ENCODE results near the gene AGBL1.

Gene AGBL1

DNA sequence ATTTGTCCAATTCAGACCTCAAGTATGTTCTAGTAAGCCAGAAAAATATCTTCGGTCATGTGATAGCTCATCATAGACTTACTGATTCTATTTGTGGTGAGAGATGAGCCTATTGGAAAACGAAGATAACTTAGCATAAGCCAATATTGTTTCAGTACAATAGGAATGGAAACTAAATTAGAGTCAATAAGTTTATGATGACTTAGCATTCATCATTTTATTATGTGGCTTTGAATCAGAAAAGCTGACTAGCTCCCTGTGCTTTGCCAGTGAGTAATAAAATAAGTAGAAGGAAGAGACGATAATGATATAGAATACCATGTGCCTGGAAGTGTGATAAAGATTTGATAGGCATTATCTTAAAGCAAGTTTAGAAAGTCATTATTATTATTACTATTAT, 605.6 kb downstream of the AGBL1 start:
- TF ChIP-seq TAF1 (IDR thresholded peaks at IDR 0.05; ENCODE audit: low read depth) = no peak
- TF ChIP-seq CREB1 (IDR thresholded peaks at IDR 0.05; ENCODE audit: low read depth) = no peak
- no peak for TF ChIP-seq CEBPB (IDR thresholded peaks at IDR 0.05)
- no peak for TF ChIP-seq TEAD4 (IDR thresholded peaks at IDR 0.05)
- no peak for TF ChIP-seq EGR1 (IDR thresholded peaks at IDR 0.05)

DNA sequence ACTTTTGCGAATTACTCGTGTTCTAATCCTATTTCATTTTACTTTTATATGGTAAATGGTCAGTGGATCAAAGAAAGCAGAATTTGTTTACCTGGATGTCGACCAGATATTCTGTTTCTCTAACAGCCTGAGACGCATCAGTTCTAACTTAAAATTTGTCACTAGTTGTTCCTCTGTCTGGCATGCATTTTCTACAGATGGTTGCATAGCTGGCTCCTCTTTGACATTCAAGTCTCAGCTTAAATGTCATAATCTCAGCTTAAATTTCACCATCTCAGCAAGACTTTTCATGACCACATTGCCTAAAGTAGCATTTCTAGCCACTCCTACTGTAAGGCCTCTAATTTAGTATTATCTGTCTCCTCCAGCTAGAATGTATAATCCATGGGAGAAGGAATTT, 609.3 kb downstream of the AGBL1 start:
- TF ChIP-seq, protein P1, sequence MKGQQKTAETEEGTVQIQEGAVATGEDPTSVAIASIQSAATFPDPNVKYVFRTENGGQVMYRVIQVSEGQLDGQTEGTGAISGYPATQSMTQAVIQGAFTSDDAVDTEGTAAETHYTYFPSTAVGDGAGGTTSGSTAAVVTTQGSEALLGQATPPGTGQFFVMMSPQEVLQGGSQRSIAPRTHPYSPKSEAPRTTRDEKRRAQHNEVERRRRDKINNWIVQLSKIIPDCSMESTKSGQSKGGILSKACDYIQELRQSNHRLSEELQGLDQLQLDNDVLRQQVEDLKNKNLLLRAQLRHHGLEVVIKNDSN (IDR thresholded peaks at IDR 0.05) = no peak
- TF ChIP-seq ZBTB7A (IDR thresholded peaks at IDR 0.05; ENCODE audit: low read depth) = no peak
- TF ChIP-seq TCF12 (IDR thresholded peaks at IDR 0.05; ENCODE audit: low read depth) = no peak
- TF ChIP-seq TAF1 (IDR thresholded peaks at IDR 0.05; ENCODE audit: low read depth) = no peak

DNA sequence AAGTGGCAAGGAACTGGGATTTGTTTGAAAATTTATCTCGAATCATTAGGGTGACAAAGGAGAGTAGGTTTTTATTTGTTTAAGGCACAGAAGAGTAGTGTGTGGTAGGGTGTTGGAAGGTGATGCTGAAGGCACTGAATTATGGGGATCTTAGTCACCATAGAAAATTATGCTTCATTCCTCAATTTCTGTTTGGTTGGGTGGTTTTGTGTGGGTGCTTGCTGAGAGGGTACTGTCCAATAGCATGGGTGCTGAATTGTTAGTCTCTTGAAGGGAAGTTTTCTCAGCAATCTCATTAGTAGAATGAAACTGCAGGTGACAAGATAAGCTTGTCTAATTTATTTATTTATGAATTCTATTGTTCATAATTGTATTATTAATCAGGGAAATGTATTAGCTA, 610.9 kb downstream of the AGBL1 start:
- TF ChIP-seq, protein P2, sequence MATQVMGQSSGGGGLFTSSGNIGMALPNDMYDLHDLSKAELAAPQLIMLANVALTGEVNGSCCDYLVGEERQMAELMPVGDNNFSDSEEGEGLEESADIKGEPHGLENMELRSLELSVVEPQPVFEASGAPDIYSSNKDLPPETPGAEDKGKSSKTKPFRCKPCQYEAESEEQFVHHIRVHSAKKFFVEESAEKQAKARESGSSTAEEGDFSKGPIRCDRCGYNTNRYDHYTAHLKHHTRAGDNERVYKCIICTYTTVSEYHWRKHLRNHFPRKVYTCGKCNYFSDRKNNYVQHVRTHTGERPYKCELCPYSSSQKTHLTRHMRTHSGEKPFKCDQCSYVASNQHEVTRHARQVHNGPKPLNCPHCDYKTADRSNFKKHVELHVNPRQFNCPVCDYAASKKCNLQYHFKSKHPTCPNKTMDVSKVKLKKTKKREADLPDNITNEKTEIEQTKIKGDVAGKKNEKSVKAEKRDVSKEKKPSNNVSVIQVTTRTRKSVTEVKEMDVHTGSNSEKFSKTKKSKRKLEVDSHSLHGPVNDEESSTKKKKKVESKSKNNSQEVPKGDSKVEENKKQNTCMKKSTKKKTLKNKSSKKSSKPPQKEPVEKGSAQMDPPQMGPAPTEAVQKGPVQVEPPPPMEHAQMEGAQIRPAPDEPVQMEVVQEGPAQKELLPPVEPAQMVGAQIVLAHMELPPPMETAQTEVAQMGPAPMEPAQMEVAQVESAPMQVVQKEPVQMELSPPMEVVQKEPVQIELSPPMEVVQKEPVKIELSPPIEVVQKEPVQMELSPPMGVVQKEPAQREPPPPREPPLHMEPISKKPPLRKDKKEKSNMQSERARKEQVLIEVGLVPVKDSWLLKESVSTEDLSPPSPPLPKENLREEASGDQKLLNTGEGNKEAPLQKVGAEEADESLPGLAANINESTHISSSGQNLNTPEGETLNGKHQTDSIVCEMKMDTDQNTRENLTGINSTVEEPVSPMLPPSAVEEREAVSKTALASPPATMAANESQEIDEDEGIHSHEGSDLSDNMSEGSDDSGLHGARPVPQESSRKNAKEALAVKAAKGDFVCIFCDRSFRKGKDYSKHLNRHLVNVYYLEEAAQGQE (IDR thresholded peaks at IDR 0.05; ENCODE audit: low read depth) = peak; percentile 78
- no peak for TF ChIP-seq EGR1 (IDR thresholded peaks at IDR 0.05)

DNA sequence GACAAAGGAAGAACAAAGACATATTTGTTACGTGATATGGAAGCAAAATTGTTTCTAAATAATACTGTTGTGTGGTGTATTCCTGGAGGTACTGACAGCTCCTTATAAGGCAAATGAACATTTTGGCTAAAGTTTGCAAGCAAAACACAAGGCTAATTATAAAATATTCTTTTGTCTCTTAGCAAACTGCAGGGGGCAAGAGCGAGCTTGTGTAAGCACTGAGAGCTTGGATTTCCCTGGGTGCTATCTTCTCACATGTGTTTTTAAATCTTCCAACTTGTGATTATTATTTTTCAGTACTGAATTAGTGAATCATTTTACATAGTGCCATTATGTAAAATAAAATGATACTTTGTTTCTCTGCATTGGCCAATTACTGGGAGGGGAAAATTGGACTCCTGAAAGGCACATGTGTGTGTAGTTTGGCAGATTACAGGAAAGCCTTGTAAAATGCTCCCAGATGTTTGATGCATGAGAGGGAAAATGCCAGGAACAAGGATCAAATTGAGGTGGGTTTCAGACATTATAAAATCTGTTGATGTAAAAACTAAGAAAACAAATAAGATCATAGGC, 611.5 kb downstream of the AGBL1 start:
- TF ChIP-seq, protein P2 (IDR thresholded peaks at IDR 0.05; ENCODE audit: low read depth) = no peak
- TF ChIP-seq YY1 (IDR thresholded peaks at IDR 0.05; ENCODE audit: low read depth) (no peak), ZBTB7A (IDR thresholded peaks at IDR 0.05; ENCODE audit: low read depth) (no peak), RAD21 (IDR thresholded peaks at IDR 0.05; ENCODE audit: low read depth) (no peak), NFIC (IDR thresholded peaks at IDR 0.05) (no peak), EGR1 (IDR thresholded peaks at IDR 0.05) (no peak), TEAD4 (IDR thresholded peaks at IDR 0.05) (no peak), FOXM1 (IDR thresholded peaks at IDR 0.05; ENCODE audit: borderline replicate concordance, low read depth) (no peak), CEBPB (IDR thresholded peaks at IDR 0.05) (no peak)
- TF ChIP-seq, protein P3, sequence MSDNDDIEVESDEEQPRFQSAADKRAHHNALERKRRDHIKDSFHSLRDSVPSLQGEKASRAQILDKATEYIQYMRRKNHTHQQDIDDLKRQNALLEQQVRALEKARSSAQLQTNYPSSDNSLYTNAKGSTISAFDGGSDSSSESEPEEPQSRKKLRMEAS (IDR thresholded peaks at IDR 0.05) = no peak
- TF ChIP-seq, protein P1 (IDR thresholded peaks at IDR 0.05) = no peak

DNA sequence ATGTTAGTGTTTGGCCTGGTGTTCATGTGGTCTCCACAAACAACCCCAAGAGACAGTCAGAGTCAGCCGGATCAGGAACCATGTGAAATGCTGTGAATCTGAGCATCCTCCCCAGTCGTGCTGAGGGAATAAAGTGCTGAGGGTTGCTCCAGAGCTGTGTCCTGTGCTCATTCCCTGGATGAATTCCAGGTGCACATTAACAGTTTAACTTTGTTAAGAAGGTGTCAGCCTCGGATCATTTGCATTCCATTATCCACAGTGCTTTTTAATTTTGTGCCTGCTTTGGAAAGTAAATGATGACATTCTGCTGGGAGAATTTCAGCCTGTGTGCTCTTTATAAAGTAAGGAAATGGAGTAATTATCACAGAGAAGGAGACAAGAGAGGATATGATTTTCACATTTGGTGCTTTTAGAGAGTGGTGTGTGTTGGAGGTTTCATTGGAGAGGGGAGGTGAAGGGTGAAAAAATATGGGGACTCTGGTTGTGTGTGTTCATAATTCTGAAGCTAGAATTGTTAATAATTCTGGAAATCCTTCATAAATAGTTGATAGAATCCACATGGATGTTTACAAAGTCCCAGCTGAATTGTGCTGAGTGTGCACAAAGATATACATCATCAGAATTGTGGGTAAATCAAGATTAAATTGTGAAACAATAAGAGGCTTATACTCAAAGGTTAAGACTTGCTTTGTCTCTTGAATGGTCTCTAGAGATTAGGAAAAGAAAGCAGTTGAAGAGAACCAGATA, 621.4 kb downstream of the AGBL1 start:
- TF ChIP-seq FOXM1 (IDR thresholded peaks at IDR 0.05; ENCODE audit: borderline replicate concordance, low read depth) (no peak), CREB1 (IDR thresholded peaks at IDR 0.05; ENCODE audit: low read depth) (no peak)
- TF ChIP-seq, protein P2 (IDR thresholded peaks at IDR 0.05; ENCODE audit: low read depth) = no peak

DNA sequence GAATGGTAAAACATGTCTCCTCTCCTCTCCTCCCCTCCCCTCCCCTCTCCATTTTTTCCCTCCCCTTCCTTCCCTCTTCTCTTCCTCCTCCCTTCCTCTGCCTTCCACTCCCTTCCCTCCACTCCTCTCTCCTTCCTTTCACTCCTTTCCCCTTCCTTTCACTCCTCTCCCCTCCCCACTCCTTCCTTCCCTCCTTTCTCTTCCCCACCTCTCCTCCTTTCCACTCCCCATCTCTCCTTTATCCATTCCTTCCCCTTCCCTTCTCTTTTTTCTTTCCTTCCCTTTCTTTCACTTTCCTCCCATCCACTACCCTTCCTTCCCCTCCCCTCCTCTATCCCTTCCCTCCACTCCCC, 621.9 kb downstream of the AGBL1 start:
- TF ChIP-seq CEBPB (IDR thresholded peaks at IDR 0.05) (no peak), TEAD4 (IDR thresholded peaks at IDR 0.05) (no peak), RAD21 (IDR thresholded peaks at IDR 0.05; ENCODE audit: low read depth) (no peak), TAF1 (IDR thresholded peaks at IDR 0.05; ENCODE audit: low read depth) (no peak), FOXM1 (IDR thresholded peaks at IDR 0.05; ENCODE audit: borderline replicate concordance, low read depth) (no peak)

Data from Ishikawa (cell line).